GM12878 (cell line): Measurements from ENCODE around the gene PRR5.

Experiments
- CTCF ChIP-seq, 3 experiments: IDR thresholded peaks in 2 of 3; conservative IDR thresholded peaks in 1 of 3; 2 replicates each; pipeline ENCODE4 v1.5.1; 2011; ENCODE audit warnings: low read depth in 3 of 3, low read length in 3 of 3, mild to moderate bottlenecking in 3 of 3, control low read depth in 2 of 3, moderate library complexity in 2 of 3, inconsistent platforms in 1 of 3, mixed read lengths in 1 of 3; ENCODE audit not compliant: control insufficient read depth in 2 of 3, insufficient read depth in 1 of 3; ENCODE audit errors: extremely low read depth in 1 of 3
- FOXM1 ChIP-seq: IDR thresholded peaks from 2 replicates; pipeline ENCODE4 v1.6.1; 2012; ENCODE audit warnings: low read depth, mild to moderate bottlenecking, inconsistent platforms, low read length, moderate library complexity
- TAF1 ChIP-seq: IDR thresholded peaks from 2 replicates; pipeline ENCODE4 v1.6.1; 2011; ENCODE audit warnings: mild to moderate bottlenecking, low read depth, low read length, borderline replicate concordance
- TARDBP ChIP-seq: IDR thresholded peaks from 2 replicates; pipeline ENCODE4 v1.6.1; 2016; ENCODE audit warnings: borderline replicate concordance
- ZNF592 ChIP-seq: fragments of 450-650 bp; IDR thresholded peaks from 2 replicates; pipeline ENCODE4 v1.6.1; 2017; ENCODE audit warnings: mild to moderate bottlenecking, moderate library complexity
- TF ChIP-seq, protein P1 (sequence below): fragments of 450-650 bp; IDR thresholded peaks from 2 replicates; pipeline ENCODE4 v1.6.1; 2016; ENCODE audit warnings: mild to moderate bottlenecking

DNA sequence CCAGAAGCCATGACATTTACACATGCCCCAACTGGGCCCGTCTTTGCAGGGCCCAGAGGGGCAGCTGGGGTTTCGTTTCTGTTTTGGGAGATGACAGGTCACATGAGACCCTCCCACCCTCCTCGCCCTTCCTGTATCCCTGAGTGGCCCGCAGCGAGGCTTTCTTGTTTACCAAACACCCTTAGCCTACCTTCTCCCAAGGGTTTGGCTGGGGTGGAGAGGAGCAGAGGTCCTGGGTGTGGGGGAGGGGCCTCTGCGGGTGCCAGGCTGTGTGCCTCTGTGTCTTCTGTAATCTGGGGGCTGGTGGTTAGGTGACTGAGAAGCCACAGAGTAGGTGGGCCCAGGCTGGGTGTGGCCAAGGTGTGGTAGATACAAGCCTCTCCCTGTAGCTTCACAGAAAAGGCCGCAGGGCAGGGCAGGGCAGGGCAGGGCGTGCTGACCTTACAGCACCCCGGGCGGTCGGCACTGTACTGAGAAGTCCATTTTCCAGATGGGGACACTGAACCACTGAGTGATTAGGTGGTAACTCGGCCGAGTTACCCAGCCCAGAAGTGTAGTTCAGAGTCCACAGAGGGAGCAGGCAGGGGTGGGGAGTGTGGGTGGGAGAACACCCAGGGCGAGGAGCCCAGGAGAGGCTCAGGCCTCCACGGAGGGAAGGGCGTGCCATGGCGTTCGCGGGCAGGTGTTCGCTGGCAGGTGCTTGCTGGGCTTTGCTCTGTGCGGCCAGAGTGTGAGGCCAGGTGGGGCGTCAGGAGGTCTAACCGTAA lies 8.7 kb downstream of the PRR5 start:
- no peak for TF ChIP-seq TAF1
- TF ChIP-seq, protein P1, sequence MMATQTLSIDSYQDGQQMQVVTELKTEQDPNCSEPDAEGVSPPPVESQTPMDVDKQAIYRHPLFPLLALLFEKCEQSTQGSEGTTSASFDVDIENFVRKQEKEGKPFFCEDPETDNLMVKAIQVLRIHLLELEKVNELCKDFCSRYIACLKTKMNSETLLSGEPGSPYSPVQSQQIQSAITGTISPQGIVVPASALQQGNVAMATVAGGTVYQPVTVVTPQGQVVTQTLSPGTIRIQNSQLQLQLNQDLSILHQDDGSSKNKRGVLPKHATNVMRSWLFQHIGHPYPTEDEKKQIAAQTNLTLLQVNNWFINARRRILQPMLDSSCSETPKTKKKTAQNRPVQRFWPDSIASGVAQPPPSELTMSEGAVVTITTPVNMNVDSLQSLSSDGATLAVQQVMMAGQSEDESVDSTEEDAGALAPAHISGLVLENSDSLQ: no peak
- no peak for TF ChIP-seq TARDBP
- no peak for TF ChIP-seq ZNF592
- TF ChIP-seq FOXM1: no peak
- no peak for TF ChIP-seq CTCF (IDR thresholded peaks at IDR 0.05 in 2 of 3, conservative IDR thresholded peaks at IDR 0.05 in 1 of 3; ENCODE audit: control insufficient read depth in 2 of 3, extremely low read depth in 1 of 3, insufficient read depth in 1 of 3, low read depth in 3 of 3, low read length in 3 of 3)
